Endothelial cell of umbilical vein (primary cell): ENCODE measurements around the gene ASB11.

Experiments
- CTCF ChIP-seq, 2 donors: IDR thresholded peaks; 1 replicate in 1 of 2; 2 replicates in 1 of 2; pipeline ENCODE4 v1.5.1; 2011; ENCODE audit warnings: low read length in 2 of 2, mild to moderate bottlenecking in 2 of 2, moderate library complexity in 2 of 2, control low read depth in 1 of 2, inconsistent platforms in 1 of 2, low read depth in 1 of 2; ENCODE audit not compliant: insufficient read depth in 1 of 2; ENCODE audit errors: extremely low read depth in 1 of 2
- EZH2 ChIP-seq: IDR thresholded peaks from 2 replicates; pipeline ENCODE4 v1.6.1; 2012; ENCODE audit warnings: borderline replicate concordance, low read depth, mild to moderate bottlenecking, moderate library complexity, low read length, inconsistent platforms; ENCODE audit not compliant: severe bottlenecking
- MAX ChIP-seq: IDR thresholded peaks from 2 replicates; pipeline ENCODE4 v1.6.1; 2011; ENCODE audit not compliant: insufficient read depth, insufficient read length

- TF ChIP-seq CTCF (IDR thresholded peaks at IDR 0.05; ENCODE audit: extremely low read depth in 1 of 2, insufficient read depth in 1 of 2, low read depth in 1 of 2, low read length in 2 of 2) (no peak), EZH2 (no peak), MAX (no peak)
Observed at GRCh38 chrX:15322472-15322871, 7.0 kb upstream of the ASB11 start.
